Transverse colon (tissue), 4 donors: ENCODE results near the gene DISP3. TPM values are rescaled to one million over a fixed set of nuclear protein-coding genes. Genes with fewer than 3 reads are reported as not detected.

ENCODE experiments used
- DNase-seq: peaks from one replicate; pipeline ENCODE4 v3.0.0-alpha.2; 2019
- H3K27ac ChIP-seq, 4 donors: fragments of 200-600 bp; sonication (generic); 2 replicates each; pipeline ENCODE4 v1.5.1; 2016 to 2018; ENCODE audit warnings: inconsistent platforms in 4 of 4
- H3K27me3 ChIP-seq: fragments of 200-600 bp; sonication (generic); 2 replicates; pipeline ENCODE4 v1.5.1; 2017; ENCODE audit warnings: inconsistent platforms
- H3K36me3 ChIP-seq, 4 donors: fragments of 200-600 bp; sonication (generic); 2 replicates each; pipeline ENCODE4 v1.5.1; 2017 to 2019; ENCODE audit warnings: inconsistent platforms in 4 of 4
- H3K4me1 ChIP-seq, 4 donors: fragments of 200-600 bp; sonication (generic); 2 replicates each; pipeline ENCODE4 v1.5.1; 2017 to 2020; ENCODE audit warnings: inconsistent platforms in 4 of 4
- H3K4me3 ChIP-seq, 4 donors: fragments of 200-600 bp; sonication (generic); 1 replicate in 1 of 4; 2 replicates in 3 of 4; pipeline versions ENCODE4 v1.5.1 to v1.6.1; 2017 to 2019; ENCODE audit warnings: inconsistent platforms in 4 of 4
- H3K9me3 ChIP-seq, 2 donors: fragments of 200-600 bp; sonication (generic); 2 replicates each; pipeline ENCODE4 v1.5.1; 2017 to 2019; ENCODE audit warnings: inconsistent platforms in 2 of 2
- EP300 ChIP-seq: sonication (generic); formaldehyde crosslinking; IDR thresholded peaks from one replicate; pipeline ENCODE4 v1.6.1; 2017; ENCODE audit warnings: antibody characterized with exemption, low read depth
- POLR2A ChIP-seq: fragments of 450-650 bp; IDR thresholded peaks from one replicate; pipeline ENCODE4 v1.6.1; 2016; ENCODE audit warnings: antibody characterized with exemption, mild to moderate bottlenecking, moderate library complexity
- POLR2AphosphoS5 ChIP-seq, 3 donors: sonication (generic); formaldehyde crosslinking; IDR thresholded peaks; one replicate each; pipeline ENCODE4 v1.6.1; 2016; ENCODE audit warnings: antibody characterized with exemption in 3 of 3
- WGBS, 2 donors: methylation state at CpG; one replicate each; pipeline ENCODE4 v1.1.5; 2018; ENCODE audit warnings: low coverage in 1 of 2; 5-methylcytosine and 5-hydroxymethylcytosine counted together
- in situ Hi-C, 4 donors: fragments of 200-750 bp; cut with MboI; loops; one replicate each; pipeline versions ENCODE4 v1.15.0 to v1.15.1; 2017; ENCODE audit warnings: low sequenced_read_pairs in 3 of 4, low pct_ligation_motif_present in 1 of 4, low pct_unique_long_range_greater_than_20kb in 1 of 4
- intact Hi-C: fragments of 100-400 bp; cut with DNase I; formaldehyde crosslinking; loops from one replicate; pipeline ENCODE4 v1.15.1; 2023; ENCODE audit warnings: low total_unique reads
- total RNA-seq, 4 donors: library from RNA; depleted of rRNA; stranded (reverse); fragments of >200 nt; gene quantifications; one replicate each; pipeline ENCODE4 v1.1.0, GENCODE V29; 2016
- TF ChIP-seq, protein P1 (sequence below), 5 experiments: fragments of 200-600 bp in 3 of 5; fragments of 450-650 bp in 2 of 5; sonication (generic) in 3 of 5; IDR thresholded peaks; 1 replicate in 2 of 5; 2 replicates in 3 of 5; pipeline ENCODE4 v1.5.1; 2016 to 2017; ENCODE audit warnings: antibody characterized with exemption in 5 of 5, inconsistent platforms in 3 of 5, mild to moderate bottlenecking in 2 of 5, moderate library complexity in 1 of 5

The DISP3 gene
- total RNA-seq, 4 donors from 2014 or later = under 0.01 to 2.6 (median 0.16) TPM; not detected in 1

DNA sequence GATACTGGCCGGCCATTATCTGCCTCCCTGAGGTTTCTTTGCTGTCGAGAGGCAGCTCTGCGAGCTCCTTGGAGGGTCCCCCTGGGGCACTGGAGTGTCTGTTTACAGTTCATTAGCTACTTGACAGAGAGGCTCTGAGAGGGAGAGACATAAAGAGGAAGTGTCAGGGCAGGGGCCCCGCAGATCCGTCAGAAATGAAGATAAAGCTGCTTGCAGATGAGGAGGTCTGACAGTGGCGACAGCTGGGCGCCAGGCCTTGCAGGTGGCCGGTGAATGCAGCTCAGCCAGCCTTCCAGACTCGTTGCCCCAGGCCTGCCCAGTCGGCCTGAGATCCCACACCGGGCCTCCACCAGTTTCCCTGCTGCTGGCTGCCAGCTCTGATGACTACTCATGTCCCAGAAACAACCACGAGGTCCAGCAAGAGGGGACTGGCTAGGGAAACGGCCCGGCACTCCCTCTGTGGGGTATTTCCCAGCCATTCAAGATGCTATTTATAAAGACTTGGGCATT, 84.7 kb downstream of the DISP3 start:
- no peak for DNase-seq
- Histone ChIP-seq H3K9me3 (no peaks in the 10 kb centered on the region), H3K4me1 (no peaks in the 10 kb centered on the region), H3K4me3 (no peak overlapping the region), H3K27me3 (peaks cover 51% of the 10 kb centered on the region), H3K27ac (no peak overlapping the region), H3K36me3 (no peaks in the 10 kb centered on the region)
- intact Hi-C loops (no loop called here), in situ Hi-C loops (no loop called here)
- WGBS, 2 donors = 10% methylated on average over 14 of the region's 14 CpGs; no CpG with 5 or more reads in 1 of the 2 donors
- TF ChIP-seq POLR2AphosphoS5 (IDR thresholded peaks at IDR 0.05) (no peak), EP300 (no peak), POLR2A (no peak)
- TF ChIP-seq, protein P1, sequence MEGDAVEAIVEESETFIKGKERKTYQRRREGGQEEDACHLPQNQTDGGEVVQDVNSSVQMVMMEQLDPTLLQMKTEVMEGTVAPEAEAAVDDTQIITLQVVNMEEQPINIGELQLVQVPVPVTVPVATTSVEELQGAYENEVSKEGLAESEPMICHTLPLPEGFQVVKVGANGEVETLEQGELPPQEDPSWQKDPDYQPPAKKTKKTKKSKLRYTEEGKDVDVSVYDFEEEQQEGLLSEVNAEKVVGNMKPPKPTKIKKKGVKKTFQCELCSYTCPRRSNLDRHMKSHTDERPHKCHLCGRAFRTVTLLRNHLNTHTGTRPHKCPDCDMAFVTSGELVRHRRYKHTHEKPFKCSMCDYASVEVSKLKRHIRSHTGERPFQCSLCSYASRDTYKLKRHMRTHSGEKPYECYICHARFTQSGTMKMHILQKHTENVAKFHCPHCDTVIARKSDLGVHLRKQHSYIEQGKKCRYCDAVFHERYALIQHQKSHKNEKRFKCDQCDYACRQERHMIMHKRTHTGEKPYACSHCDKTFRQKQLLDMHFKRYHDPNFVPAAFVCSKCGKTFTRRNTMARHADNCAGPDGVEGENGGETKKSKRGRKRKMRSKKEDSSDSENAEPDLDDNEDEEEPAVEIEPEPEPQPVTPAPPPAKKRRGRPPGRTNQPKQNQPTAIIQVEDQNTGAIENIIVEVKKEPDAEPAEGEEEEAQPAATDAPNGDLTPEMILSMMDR (IDR thresholded peaks at IDR 0.05) = no peak

DNA sequence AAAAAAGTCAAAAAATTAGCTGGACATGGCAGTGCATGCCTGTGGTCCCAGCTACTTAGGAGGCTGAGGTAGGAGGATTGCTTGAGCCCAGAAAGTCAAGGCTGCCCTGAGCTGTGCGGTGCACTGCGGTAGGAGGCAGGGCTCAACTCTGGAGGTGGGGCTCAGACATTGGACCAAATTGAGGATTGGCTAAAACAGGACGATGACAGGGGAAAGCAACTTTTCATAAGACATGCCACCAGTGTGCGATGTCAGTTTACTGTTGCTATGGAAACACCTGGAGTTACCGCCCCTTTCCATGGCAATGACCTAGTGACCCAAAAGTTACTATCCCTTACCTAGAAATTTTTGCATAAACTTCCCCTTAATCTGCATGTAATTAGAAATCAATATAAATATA, 85.3 kb downstream of the DISP3 start:
- Histone ChIP-seq H3K27me3 (peaks cover 46% of the 10 kb centered on the region), H3K4me3 (no peak overlapping the region), H3K9me3 (no peaks in the 10 kb centered on the region), H3K4me1 (no peaks in the 10 kb centered on the region), H3K27ac (no peak overlapping the region), H3K36me3 (no peaks in the 10 kb centered on the region)
- in situ Hi-C loops = no loop called here
- intact Hi-C loops = no loop called here
- no peak for DNase-seq
- TF ChIP-seq POLR2AphosphoS5 (IDR thresholded peaks at IDR 0.05) (no peak), EP300 (no peak), POLR2A (no peak)
- TF ChIP-seq, protein P1 (IDR thresholded peaks at IDR 0.05) = no peak
- WGBS, 2 donors = 10 to 67% methylated on average over 2 to 5 of the region's 5 CpGs

DNA sequence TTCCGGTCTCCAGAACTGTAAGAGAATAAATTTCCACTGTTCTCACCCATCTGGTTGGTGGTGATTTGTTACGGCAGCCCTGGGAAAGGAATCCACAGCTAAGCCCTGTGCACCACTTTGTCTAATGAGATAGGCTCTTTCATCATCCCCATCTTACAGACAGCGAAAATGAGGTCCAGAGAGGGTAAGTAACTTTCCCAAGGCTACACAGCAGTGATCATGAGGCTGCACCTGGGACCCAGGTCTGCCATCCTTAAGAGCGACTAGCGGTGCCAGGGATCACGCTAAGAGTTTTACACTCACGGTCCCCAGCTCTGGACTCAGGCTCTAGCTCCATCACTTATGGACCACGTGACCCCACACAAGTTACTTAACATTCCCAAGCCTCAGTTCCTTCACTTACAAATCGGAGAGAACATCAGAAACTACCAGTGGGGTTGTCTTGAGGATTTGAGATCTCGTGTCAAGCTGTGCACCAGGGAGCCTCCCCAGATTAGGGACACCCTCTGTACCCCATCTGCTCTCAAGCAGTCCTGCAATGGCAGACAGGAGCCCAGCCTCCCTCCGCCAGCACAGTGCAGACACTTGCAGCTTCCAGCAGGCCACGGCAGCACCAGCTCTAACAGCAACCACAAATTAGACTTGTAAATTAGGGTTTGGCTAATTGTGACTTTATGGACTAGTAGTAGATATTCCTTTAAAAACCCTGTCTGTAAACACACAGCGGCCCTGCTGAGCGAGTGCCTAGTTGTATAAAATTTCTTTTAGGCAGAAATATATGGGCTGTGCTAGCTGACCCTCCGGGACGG, 87.3 kb downstream of the DISP3 start:
- Histone ChIP-seq H3K9me3 (no peaks in the 10 kb centered on the region), H3K36me3 (no peaks in the 10 kb centered on the region), H3K27me3 (peaks cover 43% of the 10 kb centered on the region), H3K27ac (no peak overlapping the region), H3K4me1 (no peaks in the 10 kb centered on the region), H3K4me3 (no peak overlapping the region)
- no peak for DNase-seq
- no peak for TF ChIP-seq EP300
- TF ChIP-seq POLR2A = no peak
- TF ChIP-seq, protein P1 (IDR thresholded peaks at IDR 0.05) = no peak
- TF ChIP-seq POLR2AphosphoS5 (IDR thresholded peaks at IDR 0.05) = no peak
- WGBS, 2 donors = 72% methylated on average over 16 of the region's 16 CpGs; no CpG with 5 or more reads in 1 of the 2 donors
- in situ Hi-C loops = no loop called here
- intact Hi-C loops = no loop called here

DNA sequence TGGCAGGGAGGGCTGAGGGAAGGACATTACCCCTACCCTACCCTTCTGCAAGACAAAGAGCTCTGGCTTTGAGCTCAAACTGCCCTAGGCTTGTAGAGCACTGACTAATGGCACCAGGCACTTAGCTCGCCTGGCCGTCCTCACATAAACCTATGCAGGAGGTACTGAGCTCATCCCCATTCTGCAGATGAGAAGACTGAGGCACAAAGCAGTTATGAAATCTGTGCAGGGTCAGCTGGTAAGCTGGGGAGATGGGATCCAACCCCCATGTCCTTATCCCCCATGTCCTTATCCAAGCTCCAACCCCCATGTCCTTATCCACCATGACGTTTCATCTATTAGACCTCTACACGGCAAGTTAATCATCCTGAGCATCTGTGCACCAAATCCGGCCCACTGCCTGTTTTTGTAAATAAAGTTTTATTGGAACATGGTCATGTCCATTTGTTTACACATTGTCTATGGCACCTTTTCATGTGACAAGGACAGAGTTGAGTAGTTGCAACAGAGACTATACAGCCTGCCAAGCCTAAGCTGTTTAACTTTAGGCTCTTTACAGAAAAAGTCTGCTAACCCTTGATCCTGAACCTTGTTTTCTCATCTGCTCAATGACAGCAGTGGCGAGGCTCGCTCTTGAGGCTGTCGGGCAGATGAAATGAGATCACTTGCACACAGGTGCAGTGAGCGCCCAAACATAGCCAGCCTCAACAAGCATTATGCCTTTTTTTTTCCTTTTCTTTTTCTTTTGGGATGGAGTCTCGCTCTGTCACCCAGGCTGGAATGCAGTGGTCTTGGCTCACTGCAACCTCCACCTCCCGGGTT, 88.5 kb downstream of the DISP3 start:
- H3K36me3 ChIP-seq = no peaks in the 10 kb centered on the region
- H3K27me3 ChIP-seq = peaks cover 42% of the 10 kb centered on the region
- no peaks in the 10 kb centered on the region for H3K4me1 ChIP-seq
- WGBS, 2 donors = 80 to 92% methylated on average over 7 to 11 of the region's 11 CpGs
- DNase-seq = no peak
- in situ Hi-C loops = no loop called here
- intact Hi-C loops = no loop called here
- no peak overlapping the region for H3K27ac ChIP-seq
- no peak overlapping the region for H3K4me3 ChIP-seq
- no peaks in the 10 kb centered on the region for H3K9me3 ChIP-seq
- TF ChIP-seq, protein P1 (IDR thresholded peaks at IDR 0.05) = no peak
- TF ChIP-seq EP300 = no peak
